IMR-90 (cell line): ENCODE results near the gene PLCH2. TPM values are rescaled to one million over a fixed set of nuclear protein-coding genes. Genes with fewer than 3 reads are reported as not detected.

Experiments
- ATAC-seq: fragments of 200-7000 bp; cut with Tn5 transposase; 2 replicates; pipeline ENCODE4 v1.9.1; 2020; ENCODE audit warnings: low read depth, mild to moderate bottlenecking, moderate library complexity
- BruUV-seq: library from RNA; stranded (reverse); fragments of 400-500 nt; replicated peaks from 2 replicates; lab custom pipeline; 2021; lab: Mats Ljungman, UMichigan
- CTCF ChIA-PET: fragments of 300-600 bp; formaldehyde crosslinking; extraction: SDS; loops from one replicate; lab custom pipeline; 2021; ENCODE audit warnings: antibody characterized with exemption; lab: Yijun Ruan, JAX
- POLR2A ChIA-PET: fragments of 300-600 bp; sonication (Branson Sonifier 250); formaldehyde crosslinking; loops from one replicate; lab custom pipeline; 2022; ENCODE audit warnings: antibody characterized with exemption; ENCODE audit not compliant: unreplicated experiment; lab: Charles Lee
- DNase-seq: peaks from one replicate; pipeline ENCODE4 v3.0.0; 2013
- H2AFZ ChIP-seq: replicated peaks from 2 replicates; pipeline ENCODE3; 2013; ENCODE audit warnings: low read length, mild to moderate bottlenecking; ENCODE audit not compliant: poor library complexity
- H2AK5ac ChIP-seq: 2 replicates; pipeline ENCODE4 v1.6.1; 2013; ENCODE audit warnings: low read depth, low read length, inconsistent platforms
- H2AK9ac ChIP-seq: replicated peaks from 2 replicates; pipeline ENCODE3; 2013; ENCODE audit warnings: mild to moderate bottlenecking, low read depth, low read length, moderate library complexity; ENCODE audit not compliant: poor library complexity
- H2BK120ac ChIP-seq: 2 replicates; pipeline ENCODE4 v1.6.1; 2013; ENCODE audit warnings: low read depth, low read length, inconsistent platforms
- H2BK15ac ChIP-seq: 3 replicates; pipeline ENCODE4 v1.6.1; 2013; ENCODE audit warnings: low read depth, low read length, inconsistent platforms
- H2BK20ac ChIP-seq: 2 replicates; pipeline ENCODE4 v1.6.1; 2013; ENCODE audit warnings: low read depth, mild to moderate bottlenecking, inconsistent platforms, low read length, moderate library complexity
- H2BK5ac ChIP-seq: 2 replicates; pipeline ENCODE4 v1.6.1; 2013; ENCODE audit warnings: mild to moderate bottlenecking, low read depth, low read length, inconsistent platforms; ENCODE audit not compliant: poor library complexity, severe bottlenecking
- H3K14ac ChIP-seq: replicated peaks from 2 replicates; pipeline ENCODE4 v1.6.1; 2013; ENCODE audit warnings: low read depth, low read length, inconsistent platforms
- H3K18ac ChIP-seq: 2 replicates; pipeline ENCODE4 v1.6.1; 2013; ENCODE audit warnings: low read depth, low read length, control low read depth
- H3K23ac ChIP-seq: 2 replicates; pipeline ENCODE4 v1.6.1; 2013; ENCODE audit warnings: low read depth, low read length, inconsistent platforms
- H3K27ac ChIP-seq: 2 replicates; pipeline ENCODE4 v1.5.1; 2013; ENCODE audit warnings: mild to moderate bottlenecking, control low read depth, low read length; ENCODE audit not compliant: insufficient read depth
- H3K27me3 ChIP-seq: 2 replicates; pipeline ENCODE4 v1.6.1; 2013; ENCODE audit warnings: low read length; ENCODE audit not compliant: control insufficient read depth, insufficient read depth
- H3K36me3 ChIP-seq: 2 replicates; pipeline ENCODE4 v1.6.1; 2013; ENCODE audit warnings: low read length, mixed read lengths; ENCODE audit not compliant: control insufficient read depth, insufficient read depth
- H3K4ac ChIP-seq: 2 replicates; pipeline ENCODE4 v1.6.1; 2013; ENCODE audit warnings: low read depth, low read length, inconsistent platforms
- H3K4me1 ChIP-seq: 2 replicates; pipeline ENCODE4 v1.6.1; 2013; ENCODE audit warnings: low read length, mixed read lengths; ENCODE audit not compliant: control insufficient read depth, insufficient read depth
- H3K4me2 ChIP-seq: 2 replicates; pipeline ENCODE4 v1.6.1; 2013; ENCODE audit warnings: low read depth, mild to moderate bottlenecking, control low read depth, low read length, moderate library complexity
- H3K4me3 ChIP-seq: 2 replicates; pipeline ENCODE4 v1.5.1; 2013; ENCODE audit warnings: low read depth, mild to moderate bottlenecking, control low read depth, low read length, moderate library complexity; ENCODE audit not compliant: insufficient read depth
- H3K56ac ChIP-seq: 2 replicates; pipeline ENCODE4 v1.6.1; 2013; ENCODE audit warnings: low read length, inconsistent platforms; ENCODE audit not compliant: insufficient read depth; ENCODE audit errors: extremely low read depth
- H3K79me1 ChIP-seq, 2 experiments: 2 replicates each; pipeline ENCODE4 v1.6.1; 2013; ENCODE audit warnings: low read length in 2 of 2, inconsistent platforms in 1 of 2, low read depth in 1 of 2
- H3K9ac ChIP-seq: 2 replicates; pipeline ENCODE4 v1.6.1; 2013; ENCODE audit warnings: low read depth, low read length, control low read depth
- H3K9me1 ChIP-seq: 2 replicates; pipeline ENCODE4 v1.6.1; 2013; ENCODE audit warnings: low read length, inconsistent platforms; ENCODE audit not compliant: insufficient read depth
- H3K9me3 ChIP-seq: 2 replicates; pipeline ENCODE4 v1.6.1; 2013; ENCODE audit warnings: low read length; ENCODE audit not compliant: control insufficient read depth, insufficient read depth
- H4K20me1 ChIP-seq: 2 replicates; pipeline ENCODE4 v1.6.1; 2013; ENCODE audit warnings: low read length, inconsistent platforms; ENCODE audit not compliant: insufficient read depth
- H4K5ac ChIP-seq: 2 replicates; pipeline ENCODE4 v1.6.1; 2013; ENCODE audit warnings: mild to moderate bottlenecking, low read depth, low read length, control low read depth
- H4K8ac ChIP-seq, 2 experiments: 2 replicates each; pipeline ENCODE4 v1.6.1; 2013; ENCODE audit warnings: low read depth in 2 of 2, low read length in 2 of 2, control low read depth in 1 of 2, inconsistent platforms in 1 of 2
- H4K91ac ChIP-seq: 2 replicates; pipeline ENCODE4 v1.6.1; 2013; ENCODE audit warnings: low read depth, low read length, inconsistent platforms; ENCODE audit not compliant: insufficient read depth
- CEBPB ChIP-seq: IDR thresholded peaks from 2 replicates; pipeline ENCODE4 v1.6.1; 2012; ENCODE audit warnings: low read depth, low read length, improper control_type of control experiment
- CHD1 ChIP-seq: IDR thresholded peaks from 2 replicates; pipeline ENCODE4 v1.6.1; 2012; ENCODE audit warnings: low read depth, low read length, improper control_type of control experiment
- MAFK ChIP-seq: IDR thresholded peaks from 2 replicates; pipeline ENCODE4 v1.6.1; 2012; ENCODE audit warnings: low read depth, low read length, improper control_type of control experiment
- MAZ ChIP-seq: IDR thresholded peaks from 2 replicates; pipeline ENCODE4 v1.6.1; 2012; ENCODE audit warnings: low read depth, mild to moderate bottlenecking, low read length, improper control_type of control experiment, moderate library complexity, borderline replicate concordance
- NFE2L2 ChIP-seq: fragments of 150-350 bp; IDR thresholded peaks from 2 replicates; pipeline ENCODE4 v1.6.1; 2016; ENCODE audit warnings: low read depth, mild to moderate bottlenecking, low read length
- POLR2A ChIP-seq: IDR thresholded peaks from 2 replicates; pipeline ENCODE4 v1.6.1; 2012; ENCODE audit warnings: mild to moderate bottlenecking, low read depth, low read length
- RAD21 ChIP-seq: IDR thresholded peaks from 2 replicates; pipeline ENCODE4 v1.6.1; 2012; ENCODE audit warnings: low read length, improper control_type of control experiment
- RFX5 ChIP-seq: IDR thresholded peaks from 2 replicates; pipeline ENCODE4 v1.8.0; 2012; ENCODE audit warnings: low read depth, mild to moderate bottlenecking, low read length, moderate library complexity
- USF2 ChIP-seq: fragments of 150-350 bp; IDR thresholded peaks from 2 replicates; pipeline ENCODE4 v1.6.1; 2017; ENCODE audit warnings: mild to moderate bottlenecking, antibody characterized with exemption, low read length, low read depth
- WGBS, 2 experiments: methylation state at CpG; one replicate each; pipeline versions ENCODE4 v1.1.5 to v1.1.7; 2013; ENCODE audit warnings: missing lambda C conversion rate in 2 of 2; ENCODE audit not compliant: insufficient read length in 1 of 2; ENCODE audit errors: extremely low coverage in 2 of 2; 5-methylcytosine and 5-hydroxymethylcytosine counted together
- dilution Hi-C: fragments of 300-500 bp; cut with HindIII; formaldehyde crosslinking; loops from one replicate; pipeline ENCODE4 v1.14.3; 2018; ENCODE audit warnings: low sequenced_read_pairs; ENCODE audit not compliant: unreplicated experiment
- in situ Hi-C: fragments of 300-500 bp; cut with MboI; formaldehyde crosslinking; loops from 3 replicates; pipeline ENCODE4 v1.14.3; 2019; ENCODE audit warnings: low sequenced_read_pairs, inconsistent platforms, mixed read lengths
- intact Hi-C: fragments of 100-400 bp; cut with micrococcal nuclease; formaldehyde crosslinking; loops from 2 replicates; pipeline ENCODE4 v1.10.0; 2022
- polyA plus RNA-seq, 3 experiments: library from polyadenylated mRNA; depleted of rRNA; stranded (reverse); fragments of >200 nt; gene quantifications; 2 replicates each; pipeline ENCODE4 v1.2.3, GENCODE V29; 2012; ENCODE audit warnings: low replicate concordance in 1 of 3
- total RNA-seq: library from RNA; depleted of rRNA; stranded (reverse); fragments of >200 nt; gene quantifications from 2 replicates; pipeline ENCODE4 v1.2.3, GENCODE V29; 2012

The PLCH2 gene
- total and polyA plus RNA-seq, 2 of the 4 experiments (the other 2 are of a cell fraction): 0.18 to 1.9 TPM

- Histone ChIP-seq H3K9ac (no peak overlapping the region), H2AFZ (no peak overlapping the region), H2AK5ac (no peak overlapping the region), H3K18ac (no peak overlapping the region), H3K9me3 (no peaks in the 10 kb centered on the region), H4K91ac (no peak overlapping the region), H3K9me1 (no peaks in the 10 kb centered on the region), H4K5ac (no peak overlapping the region), H3K79me1 (peaks cover 0 to 18% of the 10 kb centered on the region in 2 experiments; a peak in 2 of 4 replicates), H4K20me1 (peaks cover 5% of the 10 kb centered on the region), H2BK120ac (no peak overlapping the region), H3K23ac (no peak overlapping the region), H3K4me1 (no peaks in the 10 kb centered on the region), H3K4me2 (no peak overlapping the region), H2BK15ac (no peak overlapping the region), H2BK5ac (no peak overlapping the region), H2AK9ac (no peak overlapping the region), H3K27me3 (no peaks in the 10 kb centered on the region), H3K4me3 (no peak overlapping the region), H3K36me3 (peaks cover 88% of the 10 kb centered on the region), H3K27ac (no peak overlapping the region), H4K8ac (no peak overlapping the region), H3K56ac (no peak overlapping the region), H3K4ac (no peak overlapping the region), H2BK20ac (no peak overlapping the region), H3K14ac (no peak overlapping the region)
- TF ChIP-seq CHD1 (no peak), RFX5 (no peak), CEBPB (no peak), POLR2A (no peak), RAD21 (no peak), NFE2L2 (no peak), USF2 (no peak), MAZ (no peak), MAFK (no peak)
- intact Hi-C loops: no loop called here
- no peak for ATAC-seq
- dilution Hi-C loops: no loop called here
- in situ Hi-C loops: no loop called here
- WGBS, 2 experiments: 95% methylated on average over 5 of the region's 17 CpGs; no CpG with 5 or more reads in 1 of the 2 experiments
- CTCF ChIA-PET: no interaction called here
- DNase-seq: no peak
- no TSS peak for BruUV-seq
- POLR2A ChIA-PET: no interaction called here
Measured at GRCh38 chr1:2516124-2516523, 40.0 kb downstream of the PLCH2 start.
